Keratinocyte (primary cell): ENCODE results near the gene MFAP4.

Source experiments
- EZH2 ChIP-seq: IDR thresholded peaks from one replicate; pipeline ENCODE4 v1.6.1; 2012; ENCODE audit warnings: inconsistent platforms, mild to moderate bottlenecking, low read length, moderate library complexity
- TF ChIP-seq, protein P1 (sequence below), 3 experiments: IDR thresholded peaks in 1 of 3; conservative IDR thresholded peaks in 1 of 3; optimal IDR thresholded peaks in 1 of 3; 2 replicates in 2 of 3; 3 replicates in 1 of 3; pipeline versions ENCODE3 to v1.5.1; 2011; ENCODE audit warnings: low read length in 3 of 3, mild to moderate bottlenecking in 3 of 3, moderate library complexity in 2 of 3, control low read depth in 1 of 3, inconsistent platforms in 1 of 3; ENCODE audit not compliant: insufficient read depth in 2 of 3; ENCODE audit errors: extremely low read depth in 1 of 3

DNA sequence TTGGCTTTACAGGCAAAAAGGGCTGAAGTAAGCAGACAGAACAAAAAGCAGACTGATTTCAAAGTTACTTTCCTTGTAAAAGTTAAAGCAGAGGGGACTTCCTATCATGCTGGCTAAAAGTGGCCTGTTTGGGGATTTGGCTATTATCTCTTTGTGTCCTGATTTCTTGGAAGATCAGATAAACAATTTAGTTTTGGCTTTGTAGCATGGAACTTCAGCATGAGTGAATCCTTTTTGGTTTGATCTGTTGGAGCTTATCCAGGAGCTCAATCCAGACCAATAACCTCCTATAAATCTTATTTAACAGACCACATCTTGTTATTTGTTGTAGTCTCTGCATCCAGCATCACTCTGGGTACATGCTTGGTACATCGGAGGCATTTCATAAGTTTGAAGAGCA lies 15.2 kb upstream of the MFAP4 start:
- TF ChIP-seq, protein P1, sequence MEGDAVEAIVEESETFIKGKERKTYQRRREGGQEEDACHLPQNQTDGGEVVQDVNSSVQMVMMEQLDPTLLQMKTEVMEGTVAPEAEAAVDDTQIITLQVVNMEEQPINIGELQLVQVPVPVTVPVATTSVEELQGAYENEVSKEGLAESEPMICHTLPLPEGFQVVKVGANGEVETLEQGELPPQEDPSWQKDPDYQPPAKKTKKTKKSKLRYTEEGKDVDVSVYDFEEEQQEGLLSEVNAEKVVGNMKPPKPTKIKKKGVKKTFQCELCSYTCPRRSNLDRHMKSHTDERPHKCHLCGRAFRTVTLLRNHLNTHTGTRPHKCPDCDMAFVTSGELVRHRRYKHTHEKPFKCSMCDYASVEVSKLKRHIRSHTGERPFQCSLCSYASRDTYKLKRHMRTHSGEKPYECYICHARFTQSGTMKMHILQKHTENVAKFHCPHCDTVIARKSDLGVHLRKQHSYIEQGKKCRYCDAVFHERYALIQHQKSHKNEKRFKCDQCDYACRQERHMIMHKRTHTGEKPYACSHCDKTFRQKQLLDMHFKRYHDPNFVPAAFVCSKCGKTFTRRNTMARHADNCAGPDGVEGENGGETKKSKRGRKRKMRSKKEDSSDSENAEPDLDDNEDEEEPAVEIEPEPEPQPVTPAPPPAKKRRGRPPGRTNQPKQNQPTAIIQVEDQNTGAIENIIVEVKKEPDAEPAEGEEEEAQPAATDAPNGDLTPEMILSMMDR (optimal IDR thresholded peaks at IDR 0.05 in 1 of 3, IDR thresholded peaks at IDR 0.05 in 1 of 3, conservative IDR thresholded peaks at IDR 0.05 in 1 of 3; ENCODE audit: extremely low read depth in 1 of 3, insufficient read depth in 2 of 3, low read length in 3 of 3): no peak
- TF ChIP-seq EZH2: no peak
